Measurements from ENCODE around the gene SMIM10L1.

SMIM10L1 gene

GRCh38 chr12:11202811-11203210 is 31.8 kb downstream of the SMIM10L1 start:
- DNase-seq: no peak

- DNase-seq: no peak
Observed at GRCh38 chr12:11204173-11204572, 33.2 kb downstream of the SMIM10L1 start.

GRCh38 chr12:11209113-11209512 is 38.1 kb downstream of the SMIM10L1 start:
- no peak for DNase-seq

Data from NCI-H1105 treated with DMSO at 0.1 percent for 48 hours (cell line).